Stimulated activated memory B cell treated with anti-CD40 and anti-IgM and Interleukin-4, amounts not matched to agents 10 μg/mL and 1 μg/mL and 100 μg/mL, for 72 hours (primary cell): ENCODE measurements around the gene RAP1GAP2.

Source experiments
- ATAC-seq: fragments of 150-1000 bp; cut with Tn5 transposase; 2 replicates; pipeline ENCODE4 v1.10.0; 2021
- H3K27ac Mint-ChIP-seq: one replicate; pipeline ENCODE4 v1.8.0; 2022; ENCODE audit warnings: mild to moderate bottlenecking, mixed read lengths
- H3K27me3 Mint-ChIP-seq: one replicate; pipeline ENCODE4 v1.8.0; 2022; ENCODE audit warnings: mixed read lengths
- H3K36me3 Mint-ChIP-seq: one replicate; pipeline ENCODE4 v1.8.0; 2022; ENCODE audit warnings: mixed read lengths
- H3K4me1 Mint-ChIP-seq: one replicate; pipeline ENCODE4 v1.8.0; 2022; ENCODE audit warnings: mixed read lengths
- H3K4me3 Mint-ChIP-seq: one replicate; pipeline ENCODE4 v1.8.0; 2022; ENCODE audit warnings: mild to moderate bottlenecking, moderate library complexity, mixed read lengths
- H3K9me3 Mint-ChIP-seq: one replicate; pipeline ENCODE4 v1.8.0; 2022; ENCODE audit warnings: mixed read lengths

The RAP1GAP2 gene

DNA sequence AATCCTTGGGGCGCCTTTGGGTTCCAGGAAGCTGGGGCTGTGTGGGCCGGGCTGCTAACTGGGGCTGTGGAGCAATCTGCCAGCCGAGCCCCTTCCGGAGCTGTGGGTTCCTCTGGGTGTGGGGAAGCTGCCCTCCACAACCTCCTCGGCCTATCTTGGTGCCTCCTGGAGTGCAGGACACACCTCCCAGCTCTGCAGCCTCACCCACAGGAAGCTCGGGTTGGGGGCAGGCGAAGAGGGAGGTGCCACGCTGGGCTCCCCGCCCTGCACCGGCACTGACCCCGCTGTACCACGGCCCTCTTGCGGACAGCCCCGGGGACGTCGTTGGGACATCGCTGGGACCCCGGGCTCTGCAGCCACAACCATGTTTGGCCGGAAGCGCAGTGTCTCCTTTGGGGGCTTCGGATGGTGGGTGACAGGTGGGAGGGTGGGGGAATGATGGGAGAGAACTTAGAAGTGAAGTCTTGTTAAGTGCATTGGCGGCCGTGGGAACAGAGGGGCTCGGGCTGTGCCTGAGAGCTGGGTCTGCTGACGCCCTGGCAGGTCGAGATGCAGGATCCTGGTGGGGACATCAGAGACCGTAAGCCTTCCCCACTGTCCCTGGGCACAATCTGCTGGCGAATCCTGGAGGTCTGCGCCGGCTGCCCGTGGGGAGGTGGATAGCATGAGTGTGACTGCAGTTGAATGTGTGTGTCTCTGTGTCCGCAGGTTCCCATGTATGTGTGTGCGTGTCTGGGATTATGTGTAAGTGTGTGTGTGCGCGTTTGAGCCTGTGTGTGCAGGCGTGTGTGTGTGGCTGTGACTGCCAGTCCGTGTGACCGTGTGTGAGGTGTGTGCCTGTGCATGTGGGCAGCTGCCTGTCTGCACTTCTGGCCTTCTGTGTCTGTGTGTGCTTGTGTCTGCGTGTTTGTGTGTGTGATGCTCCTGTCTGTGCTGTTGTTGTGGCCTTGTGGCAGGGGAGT lies at the start of gene RAP1GAP2:
Gene RAP1GAP2, plus strand, starts transcription at position 275 of the 962 bp plus-strand sequence. Its CDS starts 90 bp downstream, at position 365.
- H3K9me3 Mint-ChIP-seq: no peaks in the 10 kb centered on the region
- no peaks in the 10 kb centered on the region for H3K27me3 Mint-ChIP-seq
- ATAC-seq: peak; percentile 86
- H3K4me3 Mint-ChIP-seq: peak within 1 kb of the TSS; percentile 83
- H3K27ac Mint-ChIP-seq: peak within 1 kb of the TSS; percentile 75
- peaks cover 80% of the 10 kb centered on the region for H3K4me1 Mint-ChIP-seq
- H3K36me3 Mint-ChIP-seq: no peaks in the 10 kb centered on the region

DNA sequence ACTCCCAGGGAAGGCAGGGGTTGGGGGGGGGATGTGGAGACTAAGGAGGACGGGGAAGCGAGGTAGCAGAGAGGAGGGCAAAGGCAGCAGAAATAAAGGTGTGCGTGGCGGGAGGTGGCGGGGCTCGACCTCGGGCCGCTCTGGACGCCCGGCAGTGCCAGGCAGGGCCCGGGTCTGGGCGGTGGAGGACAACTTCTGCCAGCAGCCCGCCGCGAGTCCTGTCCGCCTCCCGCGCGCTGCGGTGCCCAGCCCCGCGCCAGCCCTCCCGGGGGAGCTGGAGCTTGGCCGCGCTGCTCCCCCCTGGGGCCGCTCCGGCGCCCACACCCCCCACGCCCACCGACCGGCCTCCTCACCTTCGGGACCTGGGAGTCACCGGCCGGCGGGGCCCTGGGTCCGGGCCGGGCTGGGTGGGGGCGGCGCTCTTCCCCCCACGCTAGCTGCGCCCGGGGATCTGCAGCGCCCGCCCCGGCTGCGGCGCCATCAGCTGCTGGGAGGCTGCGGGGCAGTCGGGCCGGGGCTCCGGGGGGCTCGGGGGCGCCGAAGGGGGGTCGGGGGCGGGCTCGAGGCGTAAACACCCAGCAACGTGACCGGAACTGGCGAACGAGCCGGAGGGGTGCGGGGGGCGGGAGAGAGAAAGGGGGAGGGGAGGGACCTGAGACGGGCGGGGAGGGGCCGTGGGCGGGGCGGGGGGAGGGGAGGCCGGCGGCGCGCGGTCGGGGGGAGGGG lies 47.0 kb upstream of the RAP1GAP2 start, which contains the start of gene CCDC92B:
Gene CCDC92B, minus strand, starts transcription at position 595 of the 726 bp plus-strand sequence. CDS start 14,507 bp downstream, outside the sequence.
- no peak within 1 kb of the TSS for H3K27ac Mint-ChIP-seq
- H3K9me3 Mint-ChIP-seq: peaks cover 2% of the 10 kb centered on the region
- peak; percentile 36 for ATAC-seq
- H3K36me3 Mint-ChIP-seq: no peaks in the 10 kb centered on the region
- H3K4me3 Mint-ChIP-seq: no peak within 1 kb of the TSS
- H3K4me1 Mint-ChIP-seq: no peaks in the 10 kb centered on the region
- H3K27me3 Mint-ChIP-seq: peaks cover 78% of the 10 kb centered on the region

DNA sequence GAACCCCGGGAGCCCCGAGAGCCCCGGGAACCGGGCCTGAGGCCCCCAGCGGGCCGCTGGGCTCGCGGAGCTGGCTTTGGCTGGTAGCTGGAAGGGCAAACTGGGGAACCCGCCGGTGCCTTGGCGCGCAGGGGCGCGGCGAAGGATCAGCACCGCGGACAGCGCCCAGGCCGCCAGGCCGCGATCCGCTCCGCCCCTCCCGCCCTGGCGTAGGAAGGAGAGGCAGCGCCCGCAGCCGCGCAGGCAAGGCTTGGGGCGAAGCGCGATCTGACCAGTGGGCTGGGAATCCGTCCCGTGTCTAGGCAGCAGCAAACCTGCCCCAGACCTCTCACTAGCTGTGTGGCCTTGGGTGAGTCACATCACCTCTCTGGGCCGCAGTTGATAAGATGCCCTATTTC lies 46.5 kb upstream of the RAP1GAP2 start:
- peaks cover 83% of the 10 kb centered on the region for H3K27me3 Mint-ChIP-seq
- H3K4me1 Mint-ChIP-seq: no peaks in the 10 kb centered on the region
- no peak overlapping the region for H3K27ac Mint-ChIP-seq
- H3K9me3 Mint-ChIP-seq: peaks cover 2% of the 10 kb centered on the region
- H3K36me3 Mint-ChIP-seq: no peaks in the 10 kb centered on the region
- no peak overlapping the region for H3K4me3 Mint-ChIP-seq
- peak; percentile 88 for ATAC-seq

DNA sequence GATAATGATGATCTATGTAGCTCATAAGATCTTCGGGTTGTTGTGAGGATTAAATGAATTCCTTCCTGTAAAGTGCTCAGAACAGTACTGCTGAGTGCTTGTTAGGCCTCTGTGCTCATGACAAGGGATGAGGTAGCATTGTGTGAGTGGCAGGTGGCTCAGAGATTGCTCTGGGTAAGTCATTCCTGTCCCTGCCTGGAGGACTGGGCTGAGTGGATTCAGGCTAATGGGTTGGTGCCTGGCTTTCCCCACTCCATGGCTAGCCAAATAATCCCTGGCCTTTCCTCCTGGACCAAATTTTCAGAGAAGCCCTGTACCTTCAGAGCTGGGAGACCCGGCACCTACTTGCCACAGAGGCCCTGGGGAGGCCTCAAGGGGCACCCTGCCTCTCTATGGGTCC lies 45.5 kb upstream of the RAP1GAP2 start:
- peaks cover 2% of the 10 kb centered on the region for H3K9me3 Mint-ChIP-seq
- H3K27ac Mint-ChIP-seq: no peak overlapping the region
- ATAC-seq: no peak
- H3K4me1 Mint-ChIP-seq: peaks cover under 1% of the 10 kb centered on the region
- H3K27me3 Mint-ChIP-seq: peaks cover 83% of the 10 kb centered on the region
- H3K36me3 Mint-ChIP-seq: no peaks in the 10 kb centered on the region
- H3K4me3 Mint-ChIP-seq: no peak overlapping the region

DNA sequence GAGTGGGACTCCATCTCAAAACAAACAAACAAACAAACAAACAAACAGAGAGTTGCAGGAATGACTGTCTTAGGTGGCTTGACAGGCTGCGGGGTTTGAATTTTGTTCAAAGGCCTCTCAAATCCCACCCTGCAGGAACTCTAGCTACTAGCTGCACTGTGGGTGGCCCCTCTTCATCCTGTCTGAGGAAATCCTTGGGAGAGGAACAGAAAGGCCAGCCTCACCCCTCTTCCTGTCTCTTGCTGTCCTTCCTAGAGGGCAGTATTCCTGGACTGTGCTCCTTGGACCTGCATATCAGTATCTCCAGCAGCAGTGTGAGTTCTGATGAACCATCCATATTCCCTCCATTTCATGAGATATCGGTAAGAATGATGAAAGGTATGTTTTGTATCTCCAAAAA lies 44.7 kb upstream of the RAP1GAP2 start:
- Mint-ChIP-seq H3K27me3 (peaks cover 84% of the 10 kb centered on the region), H3K36me3 (no peaks in the 10 kb centered on the region), H3K27ac (no peak overlapping the region), H3K4me1 (peaks cover 8% of the 10 kb centered on the region), H3K9me3 (peaks cover 2% of the 10 kb centered on the region), H3K4me3 (no peak overlapping the region)
- no peak for ATAC-seq

DNA sequence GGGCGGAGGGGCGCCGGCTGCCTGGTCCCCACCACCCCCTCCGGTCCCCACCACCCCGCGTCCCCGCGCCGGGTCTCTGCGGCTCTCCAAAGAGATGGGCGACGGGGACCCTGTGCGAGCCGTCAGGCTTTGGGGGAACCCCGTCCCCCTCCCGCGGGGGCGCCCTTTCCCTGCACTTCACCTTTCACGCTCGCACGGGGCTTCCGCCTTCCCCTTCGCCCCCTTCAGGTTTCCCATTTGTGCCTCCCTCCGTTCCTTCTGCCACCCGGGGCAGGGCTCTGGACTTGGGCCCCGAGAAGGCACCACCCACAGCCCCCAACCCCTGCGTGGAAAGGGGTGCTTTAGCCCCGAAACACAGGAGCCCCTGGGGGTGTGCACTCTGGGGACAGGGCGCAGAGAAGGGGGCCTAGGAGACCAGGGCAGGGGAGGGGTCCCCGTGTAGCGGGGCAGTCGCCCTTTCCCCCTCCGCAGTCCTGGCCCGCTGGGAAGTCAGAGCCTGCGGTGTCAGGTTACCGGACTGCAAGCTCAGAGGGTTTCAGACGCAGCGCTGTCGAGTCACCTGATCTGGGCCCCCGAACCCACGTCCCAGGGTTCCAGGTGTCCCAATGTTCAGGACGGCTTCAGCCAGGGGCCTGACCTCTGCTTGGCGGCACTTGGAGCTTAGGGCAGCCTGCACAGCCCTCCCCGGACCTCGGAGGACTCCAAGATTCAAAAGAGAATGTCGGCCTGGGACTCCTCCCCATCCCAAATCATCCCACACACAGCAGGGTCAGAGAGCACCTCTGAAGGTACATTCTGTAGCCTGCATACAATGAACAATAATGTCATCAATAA lies 40.1 kb upstream of the RAP1GAP2 start:
- H3K4me1 Mint-ChIP-seq: peaks cover 9% of the 10 kb centered on the region
- H3K27ac Mint-ChIP-seq: no peak overlapping the region
- ATAC-seq: peak; percentile 45
- peaks cover 2% of the 10 kb centered on the region for H3K9me3 Mint-ChIP-seq
- H3K4me3 Mint-ChIP-seq: peak overlapping the region; percentile 64
- peaks cover 89% of the 10 kb centered on the region for H3K27me3 Mint-ChIP-seq
- H3K36me3 Mint-ChIP-seq: no peaks in the 10 kb centered on the region

DNA sequence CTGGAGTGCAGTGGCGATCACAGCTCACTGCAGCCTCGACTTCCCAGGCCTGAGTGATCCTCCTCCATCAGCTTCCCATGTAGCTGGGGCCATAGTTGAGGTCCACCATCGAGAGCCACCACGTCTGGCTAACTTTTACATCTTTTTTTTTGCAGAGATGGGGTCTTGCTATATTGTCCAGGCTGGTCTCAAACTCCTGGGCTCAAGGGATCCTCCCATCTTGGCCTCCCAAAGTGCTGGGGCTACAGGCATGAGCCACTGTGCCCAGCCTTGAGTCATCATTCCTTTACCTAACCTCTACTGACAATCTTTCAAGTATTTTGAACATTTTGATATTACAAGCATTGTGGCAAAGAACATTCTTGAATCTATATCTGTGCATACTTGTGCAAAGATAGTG lies 37.4 kb upstream of the RAP1GAP2 start:
- H3K36me3 Mint-ChIP-seq: no peaks in the 10 kb centered on the region
- peaks cover 2% of the 10 kb centered on the region for H3K9me3 Mint-ChIP-seq
- H3K27me3 Mint-ChIP-seq: peaks cover 89% of the 10 kb centered on the region
- peaks cover 9% of the 10 kb centered on the region for H3K4me1 Mint-ChIP-seq
- no peak for ATAC-seq
- no peak overlapping the region for H3K4me3 Mint-ChIP-seq
- H3K27ac Mint-ChIP-seq: no peak overlapping the region

DNA sequence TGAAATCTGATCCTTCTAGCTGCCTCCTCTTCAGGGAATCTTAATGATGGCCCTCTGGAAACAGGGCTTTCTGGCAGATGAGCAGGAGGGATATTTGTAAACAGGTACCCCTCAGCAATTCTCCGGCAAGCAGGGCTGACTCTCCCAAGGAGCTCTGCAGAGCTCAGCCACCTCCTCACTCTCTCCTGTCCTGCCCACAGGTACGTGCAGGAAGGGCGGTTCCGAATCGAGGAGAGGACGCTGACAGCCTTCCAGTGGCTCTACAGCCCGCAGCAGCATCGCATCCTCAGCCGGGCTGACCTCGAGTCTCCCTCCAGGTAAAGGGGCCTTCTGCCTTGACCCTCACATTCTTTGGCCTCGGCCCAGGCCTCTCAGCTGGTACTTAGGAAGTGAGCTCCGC lies 26.1 kb upstream of the RAP1GAP2 start:
- no peak overlapping the region for H3K27ac Mint-ChIP-seq
- H3K9me3 Mint-ChIP-seq: no peaks in the 10 kb centered on the region
- ATAC-seq: no peak
- peaks cover 54% of the 10 kb centered on the region for H3K27me3 Mint-ChIP-seq
- no peak overlapping the region for H3K4me3 Mint-ChIP-seq
- H3K4me1 Mint-ChIP-seq: no peaks in the 10 kb centered on the region
- H3K36me3 Mint-ChIP-seq: no peaks in the 10 kb centered on the region

DNA sequence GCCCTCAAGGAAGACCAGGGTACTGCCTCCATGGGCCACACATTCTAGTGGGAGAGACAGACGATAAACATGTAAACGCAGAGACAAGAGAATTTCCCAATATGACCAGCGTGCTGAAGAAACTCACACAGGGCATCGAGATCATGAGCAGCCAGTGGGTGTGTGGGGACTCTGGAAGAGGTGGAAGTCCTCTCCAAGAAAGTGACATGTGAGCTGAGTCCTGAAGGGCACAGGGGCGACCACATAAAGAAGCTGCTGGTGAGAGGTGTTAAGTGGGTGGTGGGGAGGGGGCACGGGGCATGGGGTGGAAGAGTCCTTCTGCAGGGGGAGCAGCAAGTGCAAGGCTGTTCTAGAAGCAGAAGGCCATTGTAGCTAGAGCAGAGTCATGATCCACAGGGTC lies 21.0 kb upstream of the RAP1GAP2 start:
- no peak overlapping the region for H3K4me3 Mint-ChIP-seq
- no peaks in the 10 kb centered on the region for H3K9me3 Mint-ChIP-seq
- no peak overlapping the region for H3K27ac Mint-ChIP-seq
- no peaks in the 10 kb centered on the region for H3K36me3 Mint-ChIP-seq
- H3K27me3 Mint-ChIP-seq: peaks cover 75% of the 10 kb centered on the region
- H3K4me1 Mint-ChIP-seq: peaks cover 8% of the 10 kb centered on the region
- no peak for ATAC-seq

DNA sequence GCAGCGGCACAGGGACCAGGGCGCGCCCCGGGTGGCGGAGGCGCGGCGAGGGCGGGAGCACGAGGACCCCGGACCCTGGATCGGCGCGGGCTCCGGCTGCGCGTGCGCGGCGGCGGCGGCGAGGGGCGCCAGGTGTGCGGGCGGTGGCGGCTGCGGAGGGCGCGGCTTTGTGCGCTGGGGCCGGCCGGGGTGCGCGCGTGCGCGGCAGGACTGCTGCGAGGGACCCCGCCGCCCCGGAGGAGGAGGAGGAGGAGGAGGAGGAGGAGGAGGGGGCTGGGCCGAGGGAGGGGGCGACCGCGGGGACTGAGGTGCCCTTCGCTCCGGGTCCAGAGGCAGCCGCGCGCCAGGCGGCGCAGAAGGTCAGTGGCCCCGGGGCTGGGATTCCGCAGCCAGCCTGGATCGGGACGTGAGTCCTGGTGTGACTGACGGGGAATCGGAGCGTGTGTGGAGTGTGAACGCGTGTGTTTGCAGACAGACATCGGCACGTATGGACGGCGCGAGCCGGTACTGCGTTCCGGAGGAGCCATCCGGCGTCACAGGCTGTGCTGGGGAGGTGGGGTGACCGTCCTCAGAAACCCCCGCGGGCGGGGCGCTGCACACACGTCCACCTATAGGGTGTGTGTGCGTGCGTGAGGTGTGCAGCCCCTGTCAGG lies 19.5 kb upstream of the RAP1GAP2 start:
- no peaks in the 10 kb centered on the region for H3K9me3 Mint-ChIP-seq
- H3K4me1 Mint-ChIP-seq: peaks cover 8% of the 10 kb centered on the region
- H3K4me3 Mint-ChIP-seq: peak overlapping the region; percentile 20
- peaks cover 88% of the 10 kb centered on the region for H3K27me3 Mint-ChIP-seq
- H3K27ac Mint-ChIP-seq: no peak overlapping the region
- H3K36me3 Mint-ChIP-seq: no peaks in the 10 kb centered on the region
- ATAC-seq: peak; percentile 37

DNA sequence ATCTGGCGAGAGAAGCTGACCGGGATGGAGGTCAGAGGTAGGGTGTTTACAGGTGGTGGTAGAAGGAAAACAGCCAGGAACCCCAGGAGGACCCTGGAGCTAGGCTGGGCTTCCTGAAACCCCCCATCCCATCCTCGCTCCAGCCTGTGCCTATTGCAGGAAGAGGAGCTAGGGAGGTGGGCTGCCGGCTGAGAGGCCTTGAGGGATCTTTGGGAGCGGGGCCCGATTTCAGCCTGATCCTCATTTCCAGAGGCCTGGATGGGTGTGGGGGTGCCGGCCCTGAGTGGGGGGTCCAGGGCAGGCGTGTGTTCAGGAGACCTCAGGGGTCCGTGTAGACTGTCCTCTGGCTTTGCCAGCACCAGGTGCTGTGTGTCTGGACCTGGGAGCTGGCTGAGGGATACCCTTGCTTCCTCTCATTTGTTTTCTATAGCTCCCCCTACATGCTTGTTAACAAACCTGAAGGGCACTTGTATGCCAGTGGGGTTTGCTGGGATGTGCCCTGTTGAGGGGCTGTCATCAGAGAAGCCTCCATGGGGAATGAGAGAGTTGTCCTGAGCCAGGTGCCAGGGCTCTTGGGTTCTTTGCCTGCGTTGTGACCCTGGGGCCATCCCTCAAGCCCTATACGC lies 18.9 kb upstream of the RAP1GAP2 start:
- Mint-ChIP-seq H3K9me3 (no peaks in the 10 kb centered on the region), H3K27me3 (peaks cover 86% of the 10 kb centered on the region), H3K4me1 (peaks cover 8% of the 10 kb centered on the region), H3K27ac (no peak overlapping the region), H3K36me3 (no peaks in the 10 kb centered on the region), H3K4me3 (peak overlapping the region; percentile 20)
- ATAC-seq: no peak

DNA sequence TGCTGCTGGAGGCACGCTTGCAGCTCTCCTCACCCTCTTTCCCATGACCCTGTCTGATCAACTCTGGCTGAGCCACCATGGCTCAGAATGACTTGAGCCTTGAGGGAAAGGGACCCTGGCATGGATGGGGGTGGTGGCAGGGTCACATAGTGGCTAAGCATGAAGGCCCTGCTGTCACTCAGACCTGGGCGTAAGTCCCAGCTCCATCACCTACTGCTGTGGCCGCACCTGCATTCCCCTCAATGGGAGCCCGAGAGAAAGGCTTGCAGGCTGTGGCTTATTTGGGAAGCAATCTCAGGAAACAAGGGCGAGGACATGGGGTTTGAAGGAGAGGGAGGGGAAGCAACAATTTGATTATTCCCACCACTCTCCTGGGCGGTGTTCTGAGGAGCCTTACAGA lies 17.7 kb upstream of the RAP1GAP2 start:
- Mint-ChIP-seq H3K27ac (no peak overlapping the region), H3K4me3 (no peak overlapping the region), H3K9me3 (no peaks in the 10 kb centered on the region), H3K36me3 (no peaks in the 10 kb centered on the region), H3K27me3 (peaks cover 75% of the 10 kb centered on the region), H3K4me1 (peaks cover 8% of the 10 kb centered on the region)
- no peak for ATAC-seq

DNA sequence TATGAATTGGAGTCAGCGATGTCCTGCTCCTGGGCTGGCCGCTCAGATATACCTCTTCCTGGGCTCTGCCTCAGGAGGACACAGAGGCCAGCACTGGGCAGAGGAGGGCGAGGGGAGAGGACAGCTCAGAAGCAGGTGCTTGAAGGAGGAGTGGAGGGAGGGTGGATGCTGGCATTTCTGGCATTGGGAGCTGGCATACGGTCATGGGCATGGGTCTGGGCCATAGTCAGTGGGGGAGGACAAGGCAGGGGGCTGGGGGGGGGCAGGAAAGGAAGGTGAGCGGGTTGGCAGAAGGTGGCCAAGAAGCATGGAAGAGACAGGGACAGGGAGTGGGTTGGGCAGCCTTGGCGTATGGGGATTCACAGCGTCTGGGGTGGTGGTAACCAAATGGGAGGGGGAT lies 16.7 kb upstream of the RAP1GAP2 start:
- no peaks in the 10 kb centered on the region for H3K36me3 Mint-ChIP-seq
- peaks cover 64% of the 10 kb centered on the region for H3K27me3 Mint-ChIP-seq
- H3K4me3 Mint-ChIP-seq: no peak overlapping the region
- peaks cover 8% of the 10 kb centered on the region for H3K4me1 Mint-ChIP-seq
- no peak overlapping the region for H3K27ac Mint-ChIP-seq
- H3K9me3 Mint-ChIP-seq: no peaks in the 10 kb centered on the region
- ATAC-seq: no peak

DNA sequence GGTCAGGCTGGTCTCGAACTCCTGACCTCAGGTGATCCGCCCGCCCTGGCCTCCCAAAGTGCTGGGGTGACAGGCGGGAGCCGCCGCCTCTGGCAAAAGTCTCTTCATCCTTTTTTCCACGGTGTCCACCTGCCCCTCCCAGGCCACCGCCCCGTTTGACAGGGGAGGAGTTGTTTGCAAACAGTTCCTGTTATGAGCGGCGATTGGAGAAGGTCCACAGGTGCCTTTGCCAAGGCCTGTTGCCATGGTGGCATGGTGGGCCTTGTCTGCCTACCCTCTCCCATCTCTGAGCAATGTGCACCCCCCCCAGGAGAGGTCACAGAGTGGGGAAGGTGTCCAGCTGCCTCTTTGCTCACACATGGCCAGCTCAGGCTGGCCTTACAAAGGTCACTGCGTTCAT lies 16.0 kb upstream of the RAP1GAP2 start:
- no peaks in the 10 kb centered on the region for H3K9me3 Mint-ChIP-seq
- peaks cover 57% of the 10 kb centered on the region for H3K27me3 Mint-ChIP-seq
- ATAC-seq: no peak
- no peak overlapping the region for H3K4me3 Mint-ChIP-seq
- no peak overlapping the region for H3K27ac Mint-ChIP-seq
- no peaks in the 10 kb centered on the region for H3K36me3 Mint-ChIP-seq
- peaks cover 8% of the 10 kb centered on the region for H3K4me1 Mint-ChIP-seq
